ENCODE results near the gene MID1IP1. TPM values are rescaled to one million over a fixed set of nuclear protein-coding genes. Genes with fewer than 3 reads are reported as not detected.

Gene MID1IP1
- total RNA-seq, 1 experiment from 2014 or later: 59.2 TPM

Other genes starting within 250 kb of the MID1IP1 start
- gene TSPAN7, start 239.9 kb upstream of the MID1IP1 start, total RNA-seq (2014; rRNA removed; shearing (Covaris generic)): not detected in 2 replicates